NB4 (cell line): ENCODE measurements around the gene ADGRL2.

Source experiments
- DNase-seq: peaks from one replicate; pipeline ENCODE4 v3.0.0; 2010; ENCODE audit warnings: low read depth
- H3K4me3 ChIP-seq: one replicate; pipeline ENCODE4 v1.5.1; 2011; ENCODE audit warnings: mild to moderate bottlenecking, low read depth, low read length, moderate library complexity
- MYC ChIP-seq: IDR thresholded peaks from 2 replicates; pipeline ENCODE4 v1.6.1; 2011; ENCODE audit warnings: low read depth, low read length
- POLR2A ChIP-seq: IDR thresholded peaks from 2 replicates; pipeline ENCODE4 v1.6.1; 2011; ENCODE audit warnings: mild to moderate bottlenecking; ENCODE audit not compliant: insufficient read length; ENCODE audit errors: extremely low read depth
- TF ChIP-seq, protein P1 (sequence below): IDR thresholded peaks from 2 replicates; pipeline ENCODE4 v1.6.1; 2011; ENCODE audit warnings: low read depth, low read length
- TF ChIP-seq, protein P2 (sequence below): IDR thresholded peaks from one replicate; pipeline ENCODE4 v1.5.1; 2012; ENCODE audit warnings: low read depth, low read length

Gene ADGRL2

DNA sequence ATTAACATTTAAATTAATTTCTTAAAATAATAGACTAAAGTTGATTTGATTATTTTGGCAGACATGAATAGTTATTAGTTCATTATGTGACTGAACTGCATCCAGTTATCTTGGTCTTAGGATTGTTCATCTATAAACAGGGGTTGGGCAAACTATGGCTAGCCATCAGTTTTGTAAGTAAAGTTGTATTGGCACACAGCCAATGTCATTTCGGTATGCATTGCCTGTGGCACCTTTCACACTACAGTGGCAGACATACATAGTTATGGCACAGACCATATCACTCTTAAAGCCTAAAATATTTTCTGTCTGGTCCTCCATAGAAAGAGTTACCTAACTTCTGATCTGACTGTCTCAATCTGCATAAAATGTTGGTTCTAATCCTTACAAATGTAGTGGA lies 27.2 kb downstream of the ADGRL2 start:
- no peak overlapping the region for H3K4me3 ChIP-seq
- TF ChIP-seq MYC, result no peak
- TF ChIP-seq, protein P1, sequence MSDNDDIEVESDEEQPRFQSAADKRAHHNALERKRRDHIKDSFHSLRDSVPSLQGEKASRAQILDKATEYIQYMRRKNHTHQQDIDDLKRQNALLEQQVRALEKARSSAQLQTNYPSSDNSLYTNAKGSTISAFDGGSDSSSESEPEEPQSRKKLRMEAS, result no peak
- TF ChIP-seq POLR2A, result no peak
- TF ChIP-seq, protein P2, sequence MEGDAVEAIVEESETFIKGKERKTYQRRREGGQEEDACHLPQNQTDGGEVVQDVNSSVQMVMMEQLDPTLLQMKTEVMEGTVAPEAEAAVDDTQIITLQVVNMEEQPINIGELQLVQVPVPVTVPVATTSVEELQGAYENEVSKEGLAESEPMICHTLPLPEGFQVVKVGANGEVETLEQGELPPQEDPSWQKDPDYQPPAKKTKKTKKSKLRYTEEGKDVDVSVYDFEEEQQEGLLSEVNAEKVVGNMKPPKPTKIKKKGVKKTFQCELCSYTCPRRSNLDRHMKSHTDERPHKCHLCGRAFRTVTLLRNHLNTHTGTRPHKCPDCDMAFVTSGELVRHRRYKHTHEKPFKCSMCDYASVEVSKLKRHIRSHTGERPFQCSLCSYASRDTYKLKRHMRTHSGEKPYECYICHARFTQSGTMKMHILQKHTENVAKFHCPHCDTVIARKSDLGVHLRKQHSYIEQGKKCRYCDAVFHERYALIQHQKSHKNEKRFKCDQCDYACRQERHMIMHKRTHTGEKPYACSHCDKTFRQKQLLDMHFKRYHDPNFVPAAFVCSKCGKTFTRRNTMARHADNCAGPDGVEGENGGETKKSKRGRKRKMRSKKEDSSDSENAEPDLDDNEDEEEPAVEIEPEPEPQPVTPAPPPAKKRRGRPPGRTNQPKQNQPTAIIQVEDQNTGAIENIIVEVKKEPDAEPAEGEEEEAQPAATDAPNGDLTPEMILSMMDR, result no peak
- DNase-seq, result no peak

DNA sequence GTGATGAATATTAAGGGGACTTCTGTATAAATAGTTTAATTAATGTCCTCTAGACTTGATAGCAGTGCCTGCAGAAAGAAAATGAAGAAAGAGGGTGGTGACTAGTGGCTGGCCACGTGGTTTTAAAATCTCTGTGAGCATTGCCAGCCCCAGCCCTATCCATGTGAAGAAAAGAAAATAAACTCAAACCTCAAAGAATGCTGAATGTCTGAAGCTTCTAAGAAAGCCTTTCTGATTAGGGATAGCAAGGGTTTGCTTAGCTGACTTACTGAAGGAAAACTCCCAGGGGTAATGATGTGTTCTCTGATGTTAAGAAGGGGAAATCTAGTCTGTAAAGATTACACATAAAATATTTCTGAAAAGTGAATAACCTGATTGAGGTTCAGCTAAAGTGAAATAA lies 31.8 kb downstream of the ADGRL2 start:
- no peak for DNase-seq
- H3K4me3 ChIP-seq, result no peak overlapping the region
- TF ChIP-seq, protein P2, result no peak
- no peak for TF ChIP-seq MYC
- TF ChIP-seq, protein P1, result no peak
- no peak for TF ChIP-seq POLR2A

DNA sequence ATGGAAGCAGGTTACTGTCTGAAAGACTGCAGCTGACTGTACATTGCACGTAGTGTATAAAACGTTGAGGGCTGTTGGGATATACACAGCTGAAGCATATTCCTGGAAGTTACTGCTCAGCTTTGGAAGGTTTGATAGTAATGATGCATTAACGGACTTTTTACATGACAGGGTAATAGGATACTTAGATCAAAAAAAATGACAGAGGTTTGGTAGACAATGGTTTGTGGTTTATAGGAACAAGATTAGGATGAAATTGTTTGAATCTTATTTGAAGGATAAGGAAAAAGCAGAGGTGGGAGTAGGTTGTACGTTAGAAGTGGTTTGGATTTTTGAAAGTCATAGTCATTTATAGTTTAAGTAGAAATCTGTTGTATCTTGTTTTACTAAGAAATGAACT lies 33.0 kb downstream of the ADGRL2 start:
- DNase-seq, result no peak
- no peak for TF ChIP-seq POLR2A
- TF ChIP-seq, protein P2, result no peak
- TF ChIP-seq, protein P1, result no peak
- no peak for TF ChIP-seq MYC
- H3K4me3 ChIP-seq, result no peak overlapping the region

DNA sequence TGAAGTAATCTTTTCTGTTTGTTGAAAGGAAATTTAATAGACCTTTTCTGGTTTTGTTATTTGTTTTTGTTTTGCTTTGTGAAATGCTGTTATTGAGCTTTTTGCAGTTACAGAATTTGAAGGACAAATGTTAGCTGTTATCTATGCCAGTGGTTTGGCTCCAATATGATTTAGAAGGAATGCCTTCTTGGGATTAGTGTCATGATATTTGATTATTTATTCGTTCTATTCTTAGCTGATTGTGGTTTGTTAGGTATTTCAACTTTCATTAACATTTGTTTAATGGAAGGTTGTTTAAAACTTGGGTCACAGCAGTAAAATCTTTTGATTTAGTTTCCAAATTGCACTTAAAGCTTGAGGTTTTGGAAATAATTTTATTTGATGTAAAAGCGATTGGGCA lies 33.5 kb downstream of the ADGRL2 start:
- H3K4me3 ChIP-seq, result no peak overlapping the region
- TF ChIP-seq POLR2A, result no peak
- no peak for TF ChIP-seq MYC
- TF ChIP-seq, protein P1, result no peak
- TF ChIP-seq, protein P2, result no peak
- no peak for DNase-seq

DNA sequence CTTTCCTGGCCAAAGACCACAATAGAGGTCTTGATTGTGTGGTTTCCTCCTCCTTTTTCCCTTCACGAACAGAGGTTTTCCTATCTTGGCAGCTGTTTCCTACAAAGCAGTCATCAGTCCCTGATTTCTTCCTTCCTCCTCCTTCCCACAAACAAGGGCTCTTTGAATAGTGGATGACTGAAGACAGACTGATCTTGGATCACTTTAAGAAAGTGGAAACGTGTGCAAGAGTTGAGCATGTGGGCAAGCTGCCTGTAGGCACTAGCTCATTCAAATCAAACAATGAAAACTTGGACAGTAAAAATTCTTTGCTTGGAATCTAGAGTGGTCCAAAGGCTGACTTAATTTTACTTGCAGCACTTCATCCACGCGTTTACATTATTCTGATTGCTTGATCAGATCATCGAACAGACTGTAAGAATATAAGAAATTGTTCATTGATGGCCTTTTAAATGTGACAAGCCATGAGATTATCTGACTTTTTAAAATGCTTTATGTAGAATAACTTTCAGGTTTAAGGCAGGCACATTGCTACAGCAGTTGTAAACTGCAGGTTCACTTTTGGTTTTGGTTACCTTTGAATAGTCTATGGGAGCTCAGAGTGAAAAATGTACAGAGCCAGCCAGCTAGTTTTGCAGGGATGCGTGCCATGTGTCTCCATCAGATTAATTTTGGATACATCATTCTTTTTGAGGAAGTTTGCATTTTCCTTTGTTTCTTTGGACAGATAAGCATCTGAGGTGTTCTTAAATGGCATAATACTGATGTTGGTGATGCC lies 34.4 kb downstream of the ADGRL2 start:
- TF ChIP-seq MYC (no peak), POLR2A (no peak)
- TF ChIP-seq, protein P2, result no peak
- TF ChIP-seq, protein P1, result no peak
- DNase-seq, result no peak
- no peak overlapping the region for H3K4me3 ChIP-seq
